Erythroblast (primary cell): ENCODE data around the gene LRRC25.

Experiments
- DNase-seq, 2 experiments: peaks; one replicate each; lab custom pipeline; 2025; lab: John Stamatoyannopoulos, UW
- GATA1 ChIP-seq: IDR thresholded peaks from 2 replicates; pipeline ENCODE4 v1.6.1; 2011; ENCODE audit warnings: low read depth, mild to moderate bottlenecking, control low read depth, low read length, moderate library complexity
- POLR2A ChIP-seq: IDR thresholded peaks from 2 replicates; pipeline ENCODE4 v1.6.1; 2011; ENCODE audit warnings: mild to moderate bottlenecking, low read length

The LRRC25 gene

DNA sequence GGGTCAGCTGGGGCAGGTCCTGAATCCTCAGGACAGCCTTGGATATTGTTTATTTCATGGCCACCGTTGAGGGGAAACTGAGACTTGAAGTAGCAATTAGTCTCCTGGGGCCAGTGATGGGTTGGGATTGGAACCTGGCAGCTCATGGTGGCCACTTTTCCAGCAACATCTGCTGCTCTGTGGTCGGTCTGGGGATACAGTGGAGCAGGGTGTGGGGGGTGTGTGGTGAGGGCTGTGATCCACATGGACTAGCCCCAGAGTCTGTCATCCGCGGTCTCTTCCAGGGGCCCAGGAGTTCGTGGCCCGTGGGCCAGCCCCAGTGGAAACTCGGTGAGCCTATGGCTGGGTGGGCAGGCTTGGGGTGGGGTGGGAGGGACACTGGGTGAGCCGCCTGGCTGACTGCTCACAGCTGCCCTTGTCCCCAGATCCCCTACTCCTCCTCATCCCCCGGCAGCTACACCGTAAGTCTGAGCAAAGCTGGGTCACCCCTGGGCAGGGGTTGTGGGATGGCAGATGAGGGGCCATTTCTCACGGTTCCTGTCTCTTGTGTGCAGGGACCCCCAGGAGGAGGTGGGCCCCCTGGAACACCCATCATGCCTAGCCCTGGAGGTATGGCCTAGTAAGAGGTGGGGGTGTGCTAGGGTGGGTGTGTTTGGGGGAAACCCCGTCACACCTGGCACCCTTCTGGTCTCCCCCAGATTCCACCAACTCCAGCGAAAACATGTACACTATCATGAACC, 35.0 kb upstream of the LRRC25 start:
- no peak for DNase-seq
- TF ChIP-seq GATA1: no peak
- TF ChIP-seq POLR2A: no peak

DNA sequence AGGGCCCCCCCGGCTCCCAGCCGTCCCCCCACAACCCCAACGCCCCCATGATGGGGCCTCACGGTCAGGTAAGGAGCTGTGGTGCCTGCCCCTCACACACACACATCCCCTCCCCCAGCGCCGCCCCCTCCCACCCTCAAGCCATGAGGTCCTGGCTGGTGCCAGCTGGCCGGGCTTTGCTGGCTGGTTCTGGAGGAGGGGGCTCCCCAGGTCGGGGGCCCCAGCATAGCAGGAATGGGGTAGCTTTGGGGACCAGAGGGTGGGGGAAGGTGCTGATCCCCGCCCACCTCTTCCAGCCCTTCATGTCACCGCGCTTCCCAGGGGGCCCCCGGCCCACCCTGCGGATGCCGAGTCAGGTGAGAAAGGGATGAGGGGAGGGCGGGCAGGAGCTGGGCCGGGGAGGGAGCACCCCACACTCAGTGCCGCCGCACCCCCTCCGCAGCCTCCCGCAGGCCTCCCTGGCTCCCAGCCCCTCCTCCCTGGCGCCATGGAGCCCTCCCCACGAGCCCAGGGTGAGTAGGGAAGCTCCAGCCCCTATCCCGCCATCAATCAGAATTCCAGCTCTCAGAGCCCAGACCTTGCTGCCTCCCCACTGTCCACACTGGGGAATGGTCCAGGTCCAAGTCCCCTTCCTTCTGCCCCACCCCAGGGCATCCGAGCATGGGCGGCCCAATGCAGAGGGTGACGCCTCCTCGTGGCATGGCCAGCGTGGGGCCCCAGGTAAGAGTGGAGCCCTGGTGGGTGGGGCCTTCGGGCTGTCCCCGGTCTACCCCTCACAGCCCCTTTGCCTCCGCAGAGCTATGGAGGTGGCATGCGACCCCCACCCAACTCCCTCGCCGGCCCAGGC, 34.2 kb upstream of the LRRC25 start:
- DNase-seq: no peak
- TF ChIP-seq GATA1 (no peak), POLR2A (no peak)

DNA sequence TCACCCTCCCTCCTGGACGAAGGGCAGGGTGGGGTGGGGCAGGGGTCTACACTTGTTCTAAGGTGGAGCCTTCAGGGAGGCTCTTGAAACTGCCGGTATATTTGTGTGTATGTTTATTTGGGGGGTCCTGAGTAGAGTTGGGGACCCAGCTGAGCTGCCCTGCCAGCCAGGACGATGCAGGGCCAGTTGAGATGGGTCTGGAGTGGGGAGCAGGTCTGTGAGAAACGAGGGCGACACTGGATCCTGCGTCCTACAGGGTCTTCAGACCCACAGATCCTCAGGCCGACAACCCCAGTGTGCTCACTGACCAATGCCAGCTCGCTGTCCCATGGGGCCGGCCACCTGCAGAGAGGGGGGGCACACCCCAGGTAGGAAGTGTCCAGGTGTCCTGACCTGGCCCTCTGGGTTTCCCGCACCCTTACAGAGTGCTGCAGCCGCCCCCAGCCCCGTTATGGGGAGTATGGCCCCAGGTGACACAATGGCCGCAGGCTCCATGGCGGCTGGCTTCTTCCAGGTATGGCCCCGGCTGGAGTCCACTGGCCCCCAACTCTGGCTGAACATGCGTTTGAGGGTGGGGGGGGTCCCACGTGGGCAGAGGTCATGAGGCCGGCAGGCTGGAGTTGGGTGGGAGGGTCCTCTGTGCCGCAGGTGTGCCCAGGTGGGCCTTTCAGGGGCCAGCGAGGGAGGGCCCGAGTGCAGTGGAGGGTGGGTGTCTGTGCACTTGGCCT, 33.2 kb upstream of the LRRC25 start:
- no peak for DNase-seq
- TF ChIP-seq POLR2A (no peak), GATA1 (no peak)

DNA sequence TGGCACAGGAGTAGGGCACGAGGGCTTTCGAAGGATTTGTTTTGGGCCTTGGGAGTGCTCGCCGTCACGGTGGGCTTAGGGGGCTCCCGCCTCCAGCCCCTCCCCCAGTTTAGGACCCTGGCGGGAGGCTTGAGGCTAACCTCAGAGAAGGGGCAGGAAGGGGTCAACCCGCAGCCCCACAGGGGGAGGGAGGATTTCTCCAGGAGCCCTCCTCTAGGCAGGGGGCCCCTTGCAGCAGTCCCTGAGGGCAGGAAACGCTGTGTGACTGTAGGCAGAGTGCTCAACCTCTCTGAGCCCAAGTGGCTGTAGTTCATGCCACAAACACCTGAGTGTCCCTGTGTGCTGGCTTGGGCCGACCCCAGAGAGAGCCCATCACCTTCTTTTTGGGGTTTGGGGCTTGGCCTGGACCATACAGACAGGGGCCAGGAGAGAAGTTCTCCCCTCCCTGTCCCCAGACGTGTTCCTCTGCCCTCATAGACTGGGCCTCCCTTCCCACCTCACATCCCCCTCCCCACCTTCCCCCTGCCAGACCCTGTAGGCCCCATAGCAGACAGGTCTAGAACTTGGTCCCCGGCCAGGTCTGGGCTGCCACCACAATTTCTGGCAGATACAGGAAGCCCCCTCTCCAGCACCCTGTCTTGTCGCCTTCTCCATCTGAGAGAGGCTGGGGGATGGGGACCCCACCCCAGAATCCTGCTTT, 32.4 kb upstream of the LRRC25 start:
- no peak for DNase-seq
- no peak for TF ChIP-seq POLR2A
- no peak for TF ChIP-seq GATA1

DNA sequence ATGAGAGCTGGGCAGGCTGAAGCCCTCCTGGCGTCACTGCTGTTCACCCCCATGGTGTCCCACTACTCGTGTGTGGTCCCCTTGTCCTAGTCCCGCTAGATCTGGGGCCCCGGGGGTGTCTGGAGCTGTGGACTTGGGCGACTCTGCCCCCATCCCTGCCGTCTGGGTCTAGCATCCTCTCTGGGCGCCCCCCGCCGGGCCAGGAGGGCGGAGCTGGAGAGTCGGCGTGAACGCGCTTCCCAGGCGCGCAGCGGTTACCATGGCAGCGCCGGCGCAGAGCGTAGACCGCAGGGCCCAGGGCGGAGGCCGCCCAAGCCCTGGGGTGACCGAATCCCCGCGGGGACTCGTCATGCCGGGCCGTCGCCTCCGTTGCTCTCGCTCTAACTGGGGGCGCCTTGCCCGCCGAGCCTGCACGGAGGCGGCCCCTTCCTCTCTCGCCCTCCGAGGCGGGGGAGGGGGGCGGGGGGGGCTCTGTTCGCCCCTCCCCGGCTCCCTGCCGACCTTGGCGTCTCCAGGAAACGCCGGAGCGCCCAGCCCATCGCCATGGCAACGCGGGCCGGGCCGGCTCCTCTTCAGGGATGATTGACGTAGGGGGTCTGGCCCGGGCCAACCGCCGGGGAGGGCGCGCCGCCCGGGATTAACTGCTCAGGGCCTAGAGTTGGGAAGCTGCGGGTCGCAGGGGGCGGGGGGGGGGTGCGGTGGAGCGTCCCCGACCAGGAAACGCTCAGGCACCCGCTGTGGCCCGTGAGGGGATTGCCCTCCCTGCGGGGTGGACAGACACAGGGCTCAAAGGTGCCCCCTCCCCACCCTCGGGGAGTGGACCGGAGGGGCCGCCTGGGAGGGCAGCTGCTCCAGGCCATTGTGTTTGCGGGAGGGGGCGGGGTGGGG, 31.6 kb upstream of the LRRC25 start:
- peak; percentile 89 to 93 for DNase-seq
- TF ChIP-seq POLR2A (no peak), GATA1 (no peak)

DNA sequence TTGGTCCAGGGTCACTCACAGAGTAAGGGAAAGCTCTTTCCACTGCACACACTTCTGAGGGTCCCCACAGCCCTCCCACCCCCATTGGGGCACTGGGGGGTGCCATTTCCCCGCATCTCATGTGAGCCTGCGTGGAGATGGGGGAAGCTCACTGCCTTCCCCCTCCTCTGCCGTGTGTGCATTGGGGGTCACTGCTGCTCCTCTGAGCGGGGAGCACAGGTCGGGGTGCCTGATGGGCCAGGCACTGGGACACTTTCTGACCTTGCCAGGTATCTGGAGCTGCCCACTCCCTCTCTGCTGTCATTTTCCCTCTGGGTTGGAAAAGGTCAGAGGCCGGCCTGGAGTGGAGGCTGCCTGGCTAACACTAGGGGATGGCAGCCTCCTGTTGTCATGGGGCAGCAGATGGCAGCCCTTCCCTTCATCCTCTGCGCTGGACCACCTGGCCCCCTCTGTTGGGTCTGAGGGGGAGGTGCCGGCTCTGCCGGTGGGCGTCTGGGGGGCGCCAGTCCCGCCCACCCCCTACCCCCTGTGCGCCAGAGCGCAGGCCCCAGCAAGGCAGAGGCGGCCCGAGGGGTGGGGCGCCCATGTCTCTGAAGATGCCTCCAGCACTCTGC, 30.9 kb upstream of the LRRC25 start:
- DNase-seq: no peak
- TF ChIP-seq POLR2A (no peak), GATA1 (no peak)

DNA sequence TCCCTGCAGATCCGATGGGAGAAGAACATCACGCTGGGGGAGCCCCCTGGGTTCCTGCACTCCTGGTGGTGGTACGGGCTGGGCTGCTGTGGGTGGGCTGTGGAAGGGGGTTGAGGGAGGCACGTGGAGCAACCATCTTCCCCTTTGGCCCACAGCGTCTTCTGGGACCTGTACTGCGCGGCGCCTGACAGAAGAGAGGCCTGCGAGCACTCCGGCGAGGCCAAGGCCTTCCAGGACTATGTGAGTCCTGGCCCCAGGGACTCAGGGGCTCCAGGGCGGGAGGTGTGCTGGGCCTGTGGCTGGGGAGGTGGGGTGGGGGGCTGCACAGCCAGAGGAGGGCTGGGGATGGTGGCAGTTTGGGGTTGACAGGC, 30.3 kb upstream of the LRRC25 start:
- no peak for DNase-seq
- TF ChIP-seq GATA1: no peak
- no peak for TF ChIP-seq POLR2A

DNA sequence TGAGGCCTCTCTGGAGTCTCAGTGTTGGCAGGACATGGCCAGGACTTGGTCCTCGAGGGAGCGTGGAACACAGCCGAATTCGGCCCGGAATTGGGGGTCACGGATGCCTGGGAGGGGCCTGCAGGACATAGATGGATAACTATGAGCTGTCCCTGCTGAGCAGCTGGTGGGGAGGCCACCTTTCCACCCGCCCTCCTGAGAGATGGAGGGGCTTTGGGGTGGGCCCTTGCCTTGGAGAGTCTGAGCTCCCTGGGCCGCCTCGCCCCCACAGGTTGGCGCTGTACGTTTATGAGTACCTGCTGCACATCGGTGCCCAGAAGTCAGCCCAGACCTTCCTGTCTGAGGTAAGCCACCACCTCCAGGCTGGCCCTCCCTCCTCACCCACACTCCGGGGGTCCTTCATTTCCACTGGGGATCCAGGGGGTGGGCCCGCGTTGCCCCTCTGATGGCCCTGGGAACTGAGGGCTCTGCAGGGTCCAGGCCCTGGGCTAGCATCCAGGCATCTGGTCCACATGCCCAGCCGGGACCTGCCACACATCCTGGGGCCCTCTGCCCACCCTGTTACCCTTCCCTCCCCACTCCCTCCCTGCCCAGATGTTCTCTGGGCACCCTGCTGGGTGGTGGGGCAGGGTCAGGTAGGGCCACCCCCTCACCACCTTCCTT, 29.8 kb upstream of the LRRC25 start:
- no peak for DNase-seq

DNA sequence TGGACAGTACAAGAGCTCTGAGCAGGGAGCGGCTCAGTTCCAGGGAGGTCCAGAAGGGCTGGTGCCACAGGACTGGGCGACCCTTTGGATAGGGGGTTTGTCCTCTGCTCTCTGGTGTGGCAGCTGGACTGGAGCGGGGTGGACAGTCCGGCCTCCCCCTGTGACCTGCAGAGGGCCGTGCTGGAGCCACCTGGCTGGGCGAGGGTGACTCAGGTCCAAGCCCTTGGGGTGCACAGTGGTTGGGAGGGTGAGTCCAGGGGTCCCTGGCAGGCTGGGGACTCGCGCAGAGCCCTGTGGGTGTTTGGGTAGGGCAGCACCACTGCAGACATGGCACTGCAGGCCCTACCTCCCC, 29.0 kb upstream of the LRRC25 start:
- no peak for TF ChIP-seq GATA1
- no peak for TF ChIP-seq POLR2A
- no peak for DNase-seq

More for the DNA sequence above, 29.8 kb upstream of the LRRC25 start:
- TF ChIP-seq GATA1 (no peak), POLR2A (no peak)

DNA sequence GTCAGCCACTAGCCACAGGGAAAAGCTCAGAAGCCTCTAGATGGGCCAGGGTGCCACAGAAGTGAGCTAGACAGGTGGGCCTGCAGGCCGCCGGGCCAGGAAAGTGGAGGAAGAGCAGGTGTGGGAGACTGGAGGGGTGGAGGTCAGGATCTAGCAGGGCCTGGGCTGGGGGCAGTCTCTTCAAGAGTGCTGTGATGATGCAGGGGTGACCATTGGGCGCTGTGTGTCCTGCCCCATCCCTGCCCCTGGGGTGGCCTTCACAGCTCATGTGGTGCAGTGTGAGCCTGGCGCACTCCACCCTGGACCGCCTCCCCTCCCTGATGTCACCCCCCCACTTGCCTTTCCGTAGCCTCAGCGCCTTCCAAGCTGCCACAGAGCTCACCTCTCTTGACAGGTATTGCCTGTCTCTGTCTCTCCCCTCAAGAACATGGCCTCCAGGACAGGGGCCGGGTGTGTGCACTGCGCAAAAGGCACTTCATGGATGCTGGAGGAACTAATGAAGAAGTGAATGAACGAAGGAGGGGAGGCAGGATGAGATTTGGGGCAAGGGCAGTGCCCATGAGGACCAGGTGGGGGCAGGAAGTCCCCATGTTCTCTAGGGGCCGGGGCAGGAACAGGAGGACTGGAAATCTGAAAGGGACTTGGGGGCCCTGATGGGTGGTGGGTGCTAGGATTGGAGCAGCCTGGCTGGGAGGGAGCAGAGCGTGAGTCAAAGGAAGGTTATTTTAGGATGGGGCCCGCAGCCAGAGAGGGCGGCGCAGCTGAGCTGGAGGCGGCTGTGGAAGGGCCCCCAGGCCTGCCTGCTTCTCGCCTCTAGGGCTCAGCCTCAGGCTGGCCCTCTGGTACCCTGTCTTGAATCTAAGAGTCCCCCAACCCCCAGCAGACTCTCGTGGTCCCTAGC, 28.3 kb upstream of the LRRC25 start:
- TF ChIP-seq GATA1 (no peak), POLR2A (no peak)
- no peak for DNase-seq

DNA sequence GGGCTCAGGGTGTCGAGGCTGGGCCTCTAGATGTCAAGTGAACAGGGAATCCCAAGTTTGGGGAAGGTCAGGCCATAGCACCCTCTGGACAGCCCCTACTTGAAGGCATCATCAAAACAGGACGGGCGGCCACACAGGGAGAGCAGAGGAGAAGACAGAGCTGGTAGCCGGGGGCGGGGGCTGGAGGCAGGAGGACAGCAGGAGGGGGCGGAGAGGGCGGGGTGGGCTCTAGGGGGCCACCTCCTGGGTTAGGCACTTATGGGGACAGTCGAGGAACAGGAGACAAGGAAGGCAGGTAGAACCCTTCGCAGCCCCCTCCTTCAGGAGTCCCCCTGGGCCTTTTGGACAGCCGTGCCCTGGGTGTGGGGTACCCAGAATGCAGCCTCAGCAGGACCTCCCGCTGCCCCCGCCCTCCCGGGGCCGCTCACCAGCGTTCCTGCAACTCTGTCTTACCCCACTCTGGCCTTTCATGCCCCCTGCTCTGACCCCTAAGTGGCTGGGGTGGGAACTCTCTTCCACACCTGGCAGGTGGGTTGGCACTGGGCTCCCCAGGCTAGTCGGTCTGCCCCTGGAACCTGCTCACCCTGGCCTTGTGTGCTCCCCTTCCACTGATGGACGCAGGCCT, 27.6 kb upstream of the LRRC25 start:
- no peak for DNase-seq
- TF ChIP-seq GATA1 (no peak), POLR2A (no peak)
